Measurements from ENCODE around the gene FAM120AOS. TPM values are rescaled to one million over a fixed set of nuclear protein-coding genes. Genes with fewer than 3 reads are reported as not detected.
A peak's percentile ranks its signal among the peaks of the same experiment; 100 is the strongest.

Gene FAM120AOS
- polyA plus RNA-seq, 3 donors = 33.2 to 47.7 (median 41.6) TPM

- peaks cover 85% of the 10 kb centered on the region for H3K4me1 Mint-ChIP-seq
- Histone ChIP-seq H3K27ac (ENCODE audit: low read depth in 1 of 2, low read length in 2 of 2) (peak overlapping the region in 1 of 2 donors; percentile 64), H3K4me2 (replicated peaks; ENCODE audit: extremely low read depth, low read length, poor library complexity, severe bottlenecking) (no peak overlapping the region), H2AFZ (ENCODE audit: insufficient read depth, low read depth, low read length, poor library complexity, severe bottlenecking) (no peak overlapping the region), H3K27me3 (ENCODE audit: control insufficient read depth in 2 of 2, insufficient read depth in 2 of 2, low read length in 2 of 2) (no peaks in the 10 kb centered on the region), H3K4me3 (replicated peaks in 1 of 3; ENCODE audit: low read depth in 2 of 3, low read length in 3 of 3) (no peak overlapping the region), H4K20me1 (ENCODE audit: insufficient read depth, low read length) (peaks cover 56% of the 10 kb centered on the region), H3K9me3 (replicated peaks in 1 of 2; ENCODE audit: control insufficient read depth in 1 of 2, insufficient read depth in 1 of 2, low read length in 2 of 2) (no peaks in the 10 kb centered on the region), H3K9ac (ENCODE audit: insufficient read depth, low read length, poor library complexity, severe bottlenecking) (no peak overlapping the region), H3K79me2 (ENCODE audit: insufficient read depth, low read length) (peaks cover 100% of the 10 kb centered on the region), H3K4me1 (ENCODE audit: control insufficient read depth in 1 of 2, insufficient read depth in 2 of 2, low read length in 2 of 2) (peaks cover 61 to 90% of the 10 kb centered on the region in 2 donors), H3K36me3 (replicated peaks in 1 of 2; ENCODE audit: control insufficient read depth in 1 of 2, insufficient read depth in 2 of 2, low read length in 2 of 2) (no peaks in the 10 kb centered on the region)
- no peaks in the 10 kb centered on the region for H3K9me3 Mint-ChIP-seq
- peaks cover 16 to 23% of the 10 kb centered on the region in 2 donors for H3K36me3 Mint-ChIP-seq
- WGBS (ENCODE audit: insufficient coverage) = no CpG with 5 or more reads among the region's 2 CpGs
- intact Hi-C loops (cut with micrococcal nuclease) = no loop called here
- H3K4me3 Mint-ChIP-seq = no peak overlapping the region
- H3K27me3 Mint-ChIP-seq (ENCODE audit: low read depth in 3 of 3) = no peaks in the 10 kb centered on the region
- peak overlapping the region in 3 of 7 donors; percentile 15 to 72 (median 16) for H3K27ac Mint-ChIP-seq
- TF ChIP-seq CTCF (IDR thresholded peaks at IDR 0.05) = no peak
- peak in 2 of 3 donors; percentile 36 to 53 for DNase-seq
These were observed 8.4 kb upstream of the FAM120AOS start for GRCh38 chr9:93461821-93462220.

DNA sequence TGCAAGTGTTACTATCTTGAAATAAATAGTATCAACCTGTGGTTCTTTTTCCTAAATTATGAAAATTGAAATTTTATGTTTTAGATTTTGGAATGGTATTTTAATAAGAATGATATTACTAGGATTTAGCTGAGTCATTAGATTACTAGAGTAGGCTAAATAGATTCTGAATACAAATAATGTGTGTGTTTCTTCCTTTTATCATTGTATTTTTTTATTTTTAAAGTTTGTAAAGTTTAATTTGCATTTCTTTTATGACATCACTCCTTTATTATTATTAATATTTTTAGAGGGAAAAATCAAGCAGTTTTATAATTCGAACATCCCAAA is 8.0 kb upstream of the FAM120AOS start:
- H3K27ac ChIP-seq (ENCODE audit: low read depth in 1 of 2, low read length in 2 of 2) = peak overlapping the region in 1 of 2 donors; percentile 55
- TF ChIP-seq CTCF (IDR thresholded peaks at IDR 0.05) = no peak
- WGBS (ENCODE audit: insufficient coverage) = no CpG with 5 or more reads among the region's 1 CpG
- Mint-ChIP-seq H3K36me3 (peaks cover 16 to 19% of the 10 kb centered on the region in 2 donors), H3K27me3 (ENCODE audit: low read depth in 3 of 3) (no peaks in the 10 kb centered on the region), H3K27ac (no peak overlapping the region), H3K4me3 (no peak overlapping the region), H3K9me3 (no peaks in the 10 kb centered on the region), H3K4me1 (peaks cover 85% of the 10 kb centered on the region)
- no peak for DNase-seq
- H3K9ac ChIP-seq (ENCODE audit: insufficient read depth, low read length, poor library complexity, severe bottlenecking) = no peak overlapping the region
- H3K36me3 ChIP-seq (replicated peaks in 1 of 2; ENCODE audit: control insufficient read depth in 1 of 2, insufficient read depth in 2 of 2, low read length in 2 of 2) = no peaks in the 10 kb centered on the region
- H4K20me1 ChIP-seq (ENCODE audit: insufficient read depth, low read length) = peaks cover 56% of the 10 kb centered on the region
- H3K4me1 ChIP-seq (ENCODE audit: control insufficient read depth in 1 of 2, insufficient read depth in 2 of 2, low read length in 2 of 2) = peaks cover 63 to 90% of the 10 kb centered on the region in 2 donors
- H3K79me2 ChIP-seq (ENCODE audit: insufficient read depth, low read length) = peaks cover 100% of the 10 kb centered on the region
- H3K4me3 ChIP-seq (replicated peaks in 1 of 3; ENCODE audit: low read depth in 2 of 3, low read length in 3 of 3) = no peak overlapping the region
- no peak overlapping the region for H3K4me2 ChIP-seq (replicated peaks; ENCODE audit: extremely low read depth, low read length, poor library complexity, severe bottlenecking)
- H3K9me3 ChIP-seq (replicated peaks in 1 of 2; ENCODE audit: control insufficient read depth in 1 of 2, insufficient read depth in 1 of 2, low read length in 2 of 2) = no peaks in the 10 kb centered on the region
- no peak overlapping the region for H2AFZ ChIP-seq (ENCODE audit: insufficient read depth, low read depth, low read length, poor library complexity, severe bottlenecking)
- intact Hi-C loops (cut with micrococcal nuclease) = no loop called here
- no peaks in the 10 kb centered on the region for H3K27me3 ChIP-seq (ENCODE audit: control insufficient read depth in 2 of 2, insufficient read depth in 2 of 2, low read length in 2 of 2)

Measured in CD14-positive monocyte (primary cell).